ENCODE results near the gene LANCL2. TPM values are rescaled to one million over a fixed set of nuclear protein-coding genes. Genes with fewer than 3 reads are reported as not detected.

The LANCL2 gene
- total RNA-seq, result 18.5 to 22.9 TPM (median 20.6 TPM) in 3 replicates

GRCh38 chr7:55365205-55365674 is at the start of gene LANCL2:
Gene LANCL2 (plus strand): TSS chr7:55365337. CDS start chr7:55366026, 689 bp downstream.
- Mint-ChIP-seq H3K4me1 (peaks cover 35% of the 10 kb centered on the region), H3K9me3 (no peaks in the 10 kb centered on the region), H3K27me3 (ENCODE audit: low read depth) (peaks cover 12% of the 10 kb centered on the region), H3K4me3 (peak within 1 kb of the TSS; percentile 90), H3K27ac (peak within 1 kb of the TSS; percentile 99), H3K36me3 (no peaks in the 10 kb centered on the region)
- DNase-seq (ENCODE audit: low spot score in 2 of 2, unreplicated experiment in 2 of 2), result peak in 1 of 2 experiments; percentile 27
- no peak for TF ChIP-seq CTCF (IDR thresholded peaks at IDR 0.05; ENCODE audit: unreplicated experiment)

- Mint-ChIP-seq H3K27ac (no peak overlapping the region), H3K36me3 (no peaks in the 10 kb centered on the region), H3K4me3 (no peak overlapping the region), H3K4me1 (no peaks in the 10 kb centered on the region), H3K9me3 (peaks cover 15% of the 10 kb centered on the region), H3K27me3 (ENCODE audit: low read depth) (no peaks in the 10 kb centered on the region)
- no peak for DNase-seq (ENCODE audit: low spot score in 2 of 2, unreplicated experiment in 2 of 2)
- TF ChIP-seq CTCF (IDR thresholded peaks at IDR 0.05; ENCODE audit: unreplicated experiment), result no peak
Observed at GRCh38 chr7:55325371-55325792, 39.8 kb upstream of the LANCL2 start.

GRCh38 chr7:55326081-55326835 is 38.9 kb upstream of the LANCL2 start:
- DNase-seq (ENCODE audit: low spot score in 2 of 2, unreplicated experiment in 2 of 2), result no peak
- Mint-ChIP-seq H3K36me3 (no peaks in the 10 kb centered on the region), H3K9me3 (peaks cover 8% of the 10 kb centered on the region), H3K4me1 (no peaks in the 10 kb centered on the region), H3K27me3 (ENCODE audit: low read depth) (no peaks in the 10 kb centered on the region), H3K4me3 (no peak overlapping the region), H3K27ac (no peak overlapping the region)
- TF ChIP-seq CTCF (IDR thresholded peaks at IDR 0.05; ENCODE audit: unreplicated experiment), result no peak

- Mint-ChIP-seq H3K27ac (no peak overlapping the region), H3K9me3 (no peaks in the 10 kb centered on the region), H3K27me3 (ENCODE audit: low read depth) (no peaks in the 10 kb centered on the region), H3K36me3 (no peaks in the 10 kb centered on the region), H3K4me1 (no peaks in the 10 kb centered on the region), H3K4me3 (no peak overlapping the region)
- no peak for DNase-seq (ENCODE audit: low spot score in 2 of 2, unreplicated experiment in 2 of 2)
- no peak for TF ChIP-seq CTCF (IDR thresholded peaks at IDR 0.05; ENCODE audit: unreplicated experiment)
Observed at GRCh38 chr7:55326945-55327626, 38.1 kb upstream of the LANCL2 start.

GRCh38 chr7:55335151-55335550 is 30.0 kb upstream of the LANCL2 start:
- no peak for DNase-seq (ENCODE audit: low spot score in 2 of 2, unreplicated experiment in 2 of 2)
- Mint-ChIP-seq H3K9me3 (no peaks in the 10 kb centered on the region), H3K27me3 (ENCODE audit: low read depth) (peaks cover 11% of the 10 kb centered on the region), H3K4me3 (no peak overlapping the region), H3K4me1 (no peaks in the 10 kb centered on the region), H3K36me3 (no peaks in the 10 kb centered on the region), H3K27ac (no peak overlapping the region)
- no peak for TF ChIP-seq CTCF (IDR thresholded peaks at IDR 0.05; ENCODE audit: unreplicated experiment)

All from mesothelial cell of epicardium (in vitro differentiated cells).